Stimulated activated CD4-positive, alpha-beta T cell treated with anti-CD3 and anti-CD28 coated beads, Interleukin-1b, Interleukin-23, amount 100 ng/mL, for 24 hours (primary cell): ENCODE data around the gene MFSD8.
"Not testable (repeated sequence)": the region's sequence is repeated elsewhere in the genome, so short reads cannot be mapped to it uniquely, and the experiment has no call there.

Source experiments
- DNase-seq, 4 experiments: peaks; one replicate each; pipeline ENCODE4 v3.0.0-alpha.2; 2020; ENCODE audit warnings: low read depth in 4 of 4, low spot score in 1 of 4

The MFSD8 gene

GRCh38 chr4:127965062-127965802 is at the start of gene MFSD8, which contains the start of gene ABHD18:
Gene MFSD8, minus strand, starts transcription at chr4:127965173. Its CDS starts 40 bp downstream, at chr4:127965133.
Gene ABHD18, plus strand, starts transcription at chr4:127965406. Its CDS starts 17,550 bp downstream, at chr4:127982956.
- DNase-seq: peak; percentile 94 to 99 (median 98)

GRCh38 chr4:128009428-128009827 is 44.5 kb upstream of the MFSD8 start:
- DNase-seq: no peak

- no peak for DNase-seq
Measured at GRCh38 chr4:128006592-128006991, 41.6 kb upstream of the MFSD8 start.

GRCh38 chr4:127997534-127998388 is 32.8 kb upstream of the MFSD8 start:
- DNase-seq: peak in 1 of 4 experiments; percentile 15

- DNase-seq: not testable (repeated sequence)
Measured at GRCh38 chr4:127996521-127996920, 31.5 kb upstream of the MFSD8 start.

GRCh38 chr4:127995776-127996175 is 30.8 kb upstream of the MFSD8 start:
- no peak for DNase-seq

GRCh38 chr4:127993151-127993550 is 28.2 kb upstream of the MFSD8 start:
- DNase-seq: no peak

GRCh38 chr4:127988638-127989037 is 23.7 kb upstream of the MFSD8 start:
- DNase-seq: no peak

- DNase-seq: no peak
Measured at GRCh38 chr4:127985989-127986388, 21.0 kb upstream of the MFSD8 start.

GRCh38 chr4:127982445-127982844 is 17.5 kb upstream of the MFSD8 start:
- no peak for DNase-seq

GRCh38 chr4:127978930-127979329 is 14.0 kb upstream of the MFSD8 start:
- DNase-seq: no peak

GRCh38 chr4:127975121-127975770 is 10.3 kb upstream of the MFSD8 start:
- no peak for DNase-seq

GRCh38 chr4:127970925-127971324 is 6.0 kb upstream of the MFSD8 start:
- DNase-seq: not testable (repeated sequence)

- DNase-seq: no peak
Measured at GRCh38 chr4:127968586-127968985, 3.6 kb upstream of the MFSD8 start.

- DNase-seq: no peak
Measured at GRCh38 chr4:127967141-127967775, 2.3 kb upstream of the MFSD8 start.

GRCh38 chr4:127965803-127966175 is 816 bp upstream of the MFSD8 start:
- DNase-seq: peak; percentile 28 to 56 (median 39)

GRCh38 chr4:127964426-127965061 is 429 bp downstream of the MFSD8 start:
- peak in 1 of 4 experiments; percentile 21 for DNase-seq

- not testable (repeated sequence) for DNase-seq
Measured at GRCh38 chr4:127963633-127964398, 1.2 kb downstream of the MFSD8 start.

- DNase-seq: no peak
Measured at GRCh38 chr4:127959794-127960193, 5.2 kb downstream of the MFSD8 start.

- no peak for DNase-seq
Measured at GRCh38 chr4:127957105-127957504, 7.9 kb downstream of the MFSD8 start.
